CD4-positive, alpha-beta T cell treated with Interleukin-4 for 1 hour (primary cell): ENCODE data around the gene CXCL10.
"Not testable (repeated sequence)": the region's sequence is repeated elsewhere in the genome, so short reads cannot be mapped to it uniquely, and the experiment has no call there.

Source experiments
- DNase-seq, 2 donors: peaks; one replicate each; pipeline ENCODE4 v3.0.0-alpha.2; 2020 to 2022

Gene CXCL10

DNA sequence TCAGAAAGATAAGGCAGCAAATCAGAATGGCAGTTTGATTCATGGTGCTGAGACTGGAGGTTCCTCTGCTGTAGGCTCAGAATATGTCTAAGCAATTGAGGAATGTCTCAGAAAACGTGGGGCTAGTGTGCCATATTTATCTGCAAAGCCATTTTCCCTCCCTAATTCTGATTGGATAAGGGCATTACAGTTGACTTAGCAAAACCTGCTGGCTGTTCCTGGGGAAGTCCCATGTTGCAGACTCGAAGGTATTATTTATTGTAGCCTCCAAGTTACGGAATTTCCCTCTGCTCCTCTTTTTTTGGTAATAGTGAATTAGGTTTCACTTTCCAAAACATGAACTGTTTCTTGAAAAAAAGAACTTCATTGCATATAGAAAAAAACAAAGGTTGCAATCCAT is at the start of gene CXCL10:
TSS of gene CXCL10 (minus strand) at position 109 of the 400 bp plus-strand sequence. CDS start at position 43, 66 bp downstream.
- DNase-seq: peak; percentile 24 to 32

DNA sequence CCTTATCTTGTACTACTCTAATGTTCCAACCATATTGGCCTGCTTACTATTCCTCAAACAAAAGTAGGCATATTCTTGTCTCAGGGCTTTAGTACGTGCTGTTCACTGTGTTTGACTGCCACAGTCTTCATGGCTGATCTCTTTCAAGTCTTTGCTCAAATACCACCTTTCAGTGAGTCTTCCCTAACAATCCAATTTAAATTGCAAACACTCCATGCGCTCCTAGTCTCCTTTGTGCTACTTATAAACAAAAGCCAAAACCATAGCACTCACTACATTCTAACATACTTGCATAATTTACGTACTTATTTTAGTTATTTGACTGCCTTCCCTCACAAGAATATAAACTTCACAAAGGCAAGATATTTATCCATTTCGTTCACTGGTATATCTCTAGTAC is 49.5 kb upstream of the CXCL10 start:
- DNase-seq: no peak

DNA sequence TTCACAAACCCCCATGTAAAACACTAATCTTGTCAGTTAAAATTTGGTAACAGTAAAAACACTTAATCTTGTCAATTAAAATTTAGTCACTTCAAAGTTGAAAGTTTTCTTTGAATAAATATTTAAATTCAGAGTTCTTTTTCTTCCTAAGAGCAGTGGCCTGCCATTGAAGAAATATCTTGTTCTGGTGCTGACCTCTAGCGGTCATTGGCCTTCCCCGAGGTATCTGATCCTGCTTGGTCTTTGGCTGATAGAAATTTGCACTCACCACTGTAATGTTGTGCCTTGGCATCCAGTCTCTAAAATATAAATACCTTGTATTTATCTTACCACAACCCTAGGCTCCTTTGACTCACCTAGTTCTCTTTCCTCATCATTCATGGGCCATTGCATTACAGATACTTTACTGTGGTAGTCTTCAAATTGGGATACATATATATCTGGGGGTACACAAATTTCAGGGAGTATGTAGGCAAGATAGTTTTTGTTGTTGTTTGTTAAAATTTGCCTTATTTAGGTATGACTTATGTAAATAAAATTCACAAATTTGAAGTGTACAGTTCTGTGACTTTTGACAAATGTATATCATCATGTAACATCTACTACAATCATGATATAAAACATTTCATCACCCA is 44.5 kb upstream of the CXCL10 start:
- DNase-seq: peak; percentile 66 to 73

DNA sequence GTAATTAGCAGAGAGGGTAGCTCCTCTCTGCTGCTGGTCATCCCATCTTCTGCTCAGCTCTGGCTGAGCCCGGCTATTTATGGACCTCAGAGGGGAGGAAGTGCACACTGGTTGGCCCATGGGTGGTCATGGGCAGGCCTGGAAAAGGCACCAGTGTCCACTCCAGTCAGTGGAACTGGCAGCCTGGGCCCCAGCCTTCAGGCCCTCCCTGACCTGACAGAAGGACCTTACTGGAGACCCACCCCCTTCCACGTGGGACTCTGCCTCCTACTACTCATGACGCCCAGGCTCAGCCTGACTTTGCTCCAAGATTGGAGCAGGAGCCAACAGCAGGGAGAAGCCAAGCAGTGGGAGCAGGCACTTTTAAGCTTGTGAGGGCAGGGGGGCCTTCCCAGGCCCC is 43.2 kb upstream of the CXCL10 start:
- no peak for DNase-seq

DNA sequence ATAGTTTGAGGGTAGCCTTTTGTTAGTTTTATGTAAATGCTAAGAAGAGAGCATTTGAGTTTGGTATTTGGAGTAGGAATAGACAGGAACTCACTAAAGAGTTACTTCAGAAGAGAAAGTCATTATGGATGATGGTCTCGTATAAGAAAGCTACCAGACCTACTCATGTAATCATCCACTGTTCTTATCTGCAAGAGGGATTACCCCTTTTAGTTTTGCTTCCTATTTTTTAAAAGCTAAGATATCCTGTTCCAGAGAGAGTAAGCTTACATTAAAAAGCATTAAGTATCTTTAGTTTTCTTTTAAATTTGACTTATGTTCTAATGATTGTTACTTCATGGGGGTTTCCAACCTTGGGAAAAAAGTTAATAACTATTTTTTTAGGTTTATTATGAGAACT is 38.7 kb upstream of the CXCL10 start:
- no peak for DNase-seq

DNA sequence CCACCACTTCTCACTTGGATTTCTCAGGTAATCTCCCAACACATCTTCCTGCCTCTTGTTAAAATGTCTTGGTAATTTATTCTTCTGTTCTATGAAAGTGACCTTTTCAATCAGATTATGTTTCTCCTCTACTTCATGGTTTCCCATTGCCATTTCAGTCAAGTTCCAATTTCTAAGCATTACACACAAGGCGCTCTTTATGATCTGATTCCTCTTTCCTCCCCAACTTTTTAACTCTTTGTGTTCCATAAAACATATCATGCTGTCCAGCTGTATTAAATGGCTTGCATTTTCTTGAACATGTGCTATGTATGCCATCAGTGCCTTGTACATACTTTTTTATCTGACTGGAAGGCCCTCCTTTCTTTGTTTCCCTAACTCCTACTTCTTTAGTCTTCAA is 38.1 kb upstream of the CXCL10 start:
- no peak for DNase-seq

DNA sequence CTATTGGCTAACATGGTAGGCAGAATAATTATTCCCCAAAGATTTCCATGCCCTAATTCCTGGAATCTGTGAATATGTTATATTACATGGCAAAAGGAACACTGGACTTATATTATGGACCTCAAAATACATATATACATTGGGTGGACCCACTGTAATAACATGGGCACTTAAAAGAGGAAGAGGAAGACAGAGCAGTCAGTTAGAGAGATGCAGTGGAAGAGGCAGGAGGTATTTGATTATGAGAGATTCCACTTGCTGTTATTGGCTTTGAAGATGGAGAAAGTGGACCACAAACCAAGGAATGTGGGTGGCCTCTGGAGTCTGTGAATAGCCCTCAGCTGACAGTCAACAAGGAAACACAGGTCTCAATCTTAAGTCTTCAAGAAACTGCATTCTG is 37.2 kb upstream of the CXCL10 start:
- no peak for DNase-seq

DNA sequence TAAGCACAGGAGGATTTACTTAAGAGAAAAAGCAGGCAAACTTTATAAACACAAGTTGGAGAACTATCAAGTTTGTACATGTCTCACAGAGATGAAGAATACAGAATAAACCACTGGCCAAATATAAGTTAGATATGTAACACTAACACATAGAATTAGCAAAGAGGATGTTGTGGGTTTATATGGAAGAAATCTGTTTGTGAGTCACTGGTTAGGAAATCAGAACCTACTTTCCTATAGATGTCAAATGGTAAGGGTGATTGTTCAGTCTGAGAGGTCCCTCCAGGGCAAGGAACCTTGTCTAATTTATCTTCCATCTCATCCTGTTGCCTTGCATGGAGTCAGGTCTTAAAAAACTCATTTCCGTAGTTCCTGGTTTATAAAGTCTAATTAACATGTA is 36.5 kb upstream of the CXCL10 start:
- peak in 1 of 2 donors; percentile 7 for DNase-seq

DNA sequence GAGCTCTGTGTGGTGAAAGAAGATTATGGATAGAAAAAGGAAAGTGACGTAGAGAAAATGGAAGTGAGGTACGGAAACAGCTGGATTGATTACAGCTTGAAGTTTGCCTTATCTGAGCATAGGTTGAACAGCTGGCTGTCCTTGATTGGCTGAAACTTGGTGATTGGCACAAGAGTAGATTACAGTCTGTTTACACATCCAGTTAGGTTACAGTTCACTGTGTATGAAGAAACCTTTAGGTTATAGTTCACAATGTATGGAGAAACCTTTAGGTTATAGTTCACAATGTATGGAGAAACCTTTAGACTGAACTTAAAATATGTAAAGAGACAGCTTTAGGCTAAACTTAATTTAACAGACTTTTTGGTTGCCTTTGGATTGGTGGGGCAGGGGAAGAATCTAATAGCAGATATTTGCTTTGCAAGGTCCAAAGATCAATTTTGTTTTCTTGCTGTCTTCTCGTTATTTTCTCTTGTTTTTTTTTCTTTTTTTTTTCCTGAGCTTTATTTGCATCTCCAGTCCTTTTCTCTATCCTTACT is 35.7 kb upstream of the CXCL10 start:
- DNase-seq: no peak

DNA sequence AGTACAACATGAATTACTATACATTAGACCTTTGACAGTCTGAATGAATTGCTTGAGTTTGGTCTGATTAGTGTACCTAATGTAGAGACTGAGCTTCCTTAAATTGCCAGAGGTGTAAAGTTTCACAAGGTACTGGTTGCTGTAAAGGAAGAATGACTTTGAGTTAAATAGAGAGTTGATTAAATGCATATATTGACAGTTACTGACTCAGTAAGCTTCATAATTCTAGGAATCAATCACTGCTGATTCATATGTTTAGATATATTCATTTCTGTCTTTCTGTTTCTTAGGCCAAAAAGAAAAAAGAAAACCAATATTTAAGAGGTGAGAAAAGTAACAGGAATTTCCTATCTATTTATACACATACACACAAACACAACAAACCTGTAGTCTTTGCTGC is 35.0 kb upstream of the CXCL10 start:
- no peak for DNase-seq

DNA sequence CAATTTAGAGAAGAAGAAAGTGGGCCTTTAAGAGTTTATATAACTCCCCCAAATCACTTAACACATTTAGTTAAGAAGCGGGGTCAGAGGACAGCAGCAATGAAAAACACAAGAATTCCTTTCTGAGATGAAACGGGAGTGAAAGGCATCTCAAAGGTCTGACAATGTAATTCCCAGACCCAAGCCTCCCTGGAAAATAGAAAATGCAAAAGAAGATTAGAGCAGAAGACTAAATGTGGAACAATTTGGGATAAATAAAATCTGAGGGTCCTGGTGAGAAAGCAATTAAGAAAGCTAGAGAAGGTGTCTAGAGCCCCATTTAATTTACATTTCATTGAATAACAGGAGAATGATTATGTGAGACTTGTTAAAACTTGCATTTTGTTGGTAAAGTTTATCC is 32.1 kb upstream of the CXCL10 start:
- no peak for DNase-seq

DNA sequence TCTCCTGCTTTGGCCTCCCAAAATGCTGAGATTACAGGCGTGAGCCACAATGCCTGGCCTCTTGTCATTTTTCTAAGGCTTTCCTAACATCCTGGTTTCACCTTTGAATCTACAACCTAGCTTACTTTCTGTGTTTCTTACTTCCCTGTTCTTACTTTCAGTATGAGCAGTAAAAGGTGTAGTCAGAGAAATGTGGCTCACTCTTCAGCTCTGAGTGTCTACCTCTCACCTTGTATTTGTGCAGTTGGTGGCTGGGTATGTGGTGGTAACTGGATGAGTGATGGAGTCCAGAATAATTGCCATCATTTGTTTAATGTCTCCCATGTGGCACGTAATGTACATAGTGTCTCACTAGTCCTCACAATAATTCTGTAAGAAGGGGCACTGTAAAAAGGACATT is 31.7 kb upstream of the CXCL10 start:
- no peak for DNase-seq

DNA sequence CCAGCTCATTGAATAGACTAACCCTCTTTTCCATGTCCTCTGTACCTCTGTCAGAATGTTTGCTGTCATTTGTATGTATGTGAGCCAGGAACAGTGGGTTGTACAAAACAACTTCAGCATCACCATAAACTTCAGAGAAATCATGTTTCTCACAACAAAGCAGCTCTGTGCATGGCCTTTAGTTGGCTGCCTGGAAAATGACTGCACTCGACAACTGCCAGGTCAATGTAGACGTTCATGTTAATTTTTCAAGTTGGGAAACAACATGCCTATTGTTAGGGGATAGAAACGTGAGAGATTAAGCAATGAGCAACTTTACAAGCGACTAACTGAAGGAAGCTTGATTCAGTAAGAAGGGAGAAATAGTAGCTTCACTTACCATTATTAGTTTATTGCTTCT is 30.4 kb upstream of the CXCL10 start:
- no peak for DNase-seq

DNA sequence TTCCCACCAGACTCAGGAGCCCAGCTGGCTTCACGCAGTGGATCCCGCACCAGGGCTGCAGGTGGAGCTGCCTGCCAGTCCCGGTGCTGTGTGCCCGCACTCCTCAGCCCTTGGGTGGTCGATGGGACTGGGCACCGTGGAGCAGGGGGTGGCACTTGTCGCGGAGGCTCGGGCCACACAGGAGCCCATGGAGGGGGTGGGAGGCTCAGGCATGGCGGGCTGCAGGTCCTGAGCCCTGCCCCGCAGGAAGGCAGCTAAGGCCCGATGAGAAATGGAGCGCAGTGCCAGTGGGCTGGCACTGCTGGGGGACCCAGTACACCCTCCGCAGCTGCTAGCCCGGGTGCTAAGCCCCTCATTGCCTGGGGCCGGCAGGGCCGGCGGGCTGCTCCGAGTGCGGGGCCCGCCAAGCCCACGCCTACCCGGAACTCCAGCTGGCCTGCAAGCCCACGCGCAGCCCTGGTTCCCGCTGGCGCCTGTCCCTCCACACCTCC is 27.3 kb upstream of the CXCL10 start:
- not testable (repeated sequence) for DNase-seq

DNA sequence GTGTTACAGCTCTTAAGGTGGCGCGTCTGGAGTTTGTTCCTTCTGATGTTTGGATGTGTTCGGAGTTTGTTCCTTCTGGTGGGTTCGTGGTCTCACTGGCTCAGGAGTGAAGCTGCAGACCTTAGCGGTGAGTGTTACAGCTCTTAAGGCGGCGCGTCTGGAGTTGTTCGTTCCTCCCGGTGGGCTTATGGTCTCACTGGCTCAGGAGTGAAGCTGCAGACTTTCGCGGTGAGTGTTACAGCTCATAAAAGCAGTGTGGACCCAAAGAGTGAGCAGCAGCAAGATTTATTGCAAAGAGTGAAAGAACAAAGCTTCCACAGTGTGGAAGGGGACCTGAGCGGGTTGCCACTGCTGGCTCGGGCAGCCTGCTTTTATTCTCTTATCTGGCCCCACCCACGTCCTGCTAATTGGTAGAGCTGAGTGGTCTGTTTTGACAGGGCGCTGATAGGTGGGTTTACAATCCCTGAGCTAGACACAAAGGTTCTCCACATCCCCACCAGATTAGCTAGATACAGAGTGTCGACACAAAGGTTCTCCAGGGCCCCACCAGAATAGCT is 26.6 kb upstream of the CXCL10 start:
- not testable (repeated sequence) for DNase-seq

DNA sequence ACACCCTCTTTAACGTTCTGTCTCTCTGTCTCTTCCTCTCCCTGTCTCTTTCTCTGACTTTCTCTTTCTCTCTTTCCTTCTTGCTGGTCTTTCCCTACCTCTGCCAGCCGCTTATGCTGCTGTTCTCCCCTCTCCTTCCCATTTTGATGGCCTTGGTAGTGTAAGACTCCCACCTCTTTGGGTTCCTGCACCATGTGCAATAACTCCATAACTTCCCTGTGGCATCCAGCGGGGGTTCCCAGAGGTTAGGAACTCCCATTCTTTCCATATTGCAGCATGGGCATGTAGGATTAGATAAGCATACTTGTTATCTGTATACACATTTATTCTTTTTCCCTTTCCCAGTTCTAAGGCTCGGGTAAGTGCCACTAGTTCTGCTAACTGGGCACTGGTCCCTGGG is 21.4 kb upstream of the CXCL10 start:
- not testable (repeated sequence) for DNase-seq

DNA sequence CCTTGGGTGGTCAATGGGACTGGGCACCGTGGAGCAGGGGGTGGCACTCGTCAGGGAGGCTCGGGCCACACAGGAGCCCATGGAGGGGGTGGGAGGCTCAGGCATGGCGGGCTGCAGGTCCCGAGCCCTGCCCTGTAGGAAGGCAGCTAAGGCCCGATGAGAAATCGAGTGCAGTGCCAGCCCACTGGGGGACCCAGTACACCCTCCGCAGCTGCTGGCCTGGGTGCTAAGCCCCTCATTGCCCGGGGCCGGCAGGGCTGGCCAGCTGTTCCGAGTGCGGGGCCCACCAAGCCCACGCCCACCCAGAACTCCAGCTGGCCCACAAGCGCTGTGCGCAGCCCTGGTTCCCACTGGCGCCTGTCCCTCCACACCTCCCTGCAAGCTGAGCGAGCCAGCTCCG is 20.0 kb upstream of the CXCL10 start:
- DNase-seq: not testable (repeated sequence)

DNA sequence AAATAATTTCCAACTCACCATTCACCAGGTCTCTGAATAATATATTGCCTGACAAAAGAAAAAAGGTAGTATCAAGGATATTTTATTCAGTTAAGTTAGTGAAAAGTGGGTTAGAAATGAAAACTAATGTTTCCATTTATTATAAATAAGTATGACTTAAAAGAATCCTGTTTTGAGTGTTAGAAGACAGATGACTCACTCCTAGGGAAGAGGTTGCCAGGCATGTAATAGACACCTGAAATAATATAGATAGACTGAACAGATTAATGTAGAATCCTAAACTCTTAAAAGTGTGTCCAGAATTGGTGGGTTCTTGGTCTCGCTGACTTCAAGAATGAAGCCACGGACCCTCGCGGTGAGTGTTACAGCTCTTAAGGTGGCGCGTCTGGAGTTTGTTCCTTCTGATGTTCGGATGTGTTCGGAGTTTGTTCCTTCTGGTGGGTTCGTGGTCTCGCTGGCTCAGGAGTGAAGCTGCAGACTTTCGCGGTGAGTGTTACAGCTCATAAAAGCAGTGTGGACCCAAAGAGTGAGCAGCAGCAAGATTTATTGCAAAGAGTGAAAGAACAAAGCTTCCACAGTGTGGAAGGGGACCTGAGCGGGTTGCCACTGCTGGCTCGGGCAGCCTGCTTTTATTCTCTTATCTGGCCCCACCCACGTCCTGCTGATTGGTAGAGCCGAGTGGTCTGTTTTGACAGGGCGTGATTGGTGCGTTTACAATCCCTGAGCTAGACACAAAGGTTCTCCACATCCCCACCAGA is 19.1 kb upstream of the CXCL10 start:
- DNase-seq: peak in 1 of 2 donors; percentile 16

DNA sequence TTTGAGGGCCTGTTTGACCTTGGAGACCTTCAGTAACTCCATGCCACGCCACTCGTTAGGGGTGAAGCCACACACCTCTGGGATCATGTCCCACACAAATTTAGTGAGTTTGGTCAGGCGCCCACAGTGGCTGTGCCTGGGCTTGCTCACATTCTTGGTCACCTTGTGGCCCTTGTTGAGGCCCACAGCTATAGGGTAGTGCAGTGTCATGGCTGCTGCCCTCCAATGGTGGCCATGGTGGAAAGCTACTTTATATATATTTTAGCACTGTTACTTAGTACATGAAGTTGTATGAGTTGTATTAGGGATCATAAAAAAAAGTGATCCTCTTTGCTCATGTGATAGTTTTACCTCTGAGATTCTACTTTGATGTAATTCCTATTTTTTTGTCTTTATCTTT is 13.6 kb upstream of the CXCL10 start:
- no peak for DNase-seq

DNA sequence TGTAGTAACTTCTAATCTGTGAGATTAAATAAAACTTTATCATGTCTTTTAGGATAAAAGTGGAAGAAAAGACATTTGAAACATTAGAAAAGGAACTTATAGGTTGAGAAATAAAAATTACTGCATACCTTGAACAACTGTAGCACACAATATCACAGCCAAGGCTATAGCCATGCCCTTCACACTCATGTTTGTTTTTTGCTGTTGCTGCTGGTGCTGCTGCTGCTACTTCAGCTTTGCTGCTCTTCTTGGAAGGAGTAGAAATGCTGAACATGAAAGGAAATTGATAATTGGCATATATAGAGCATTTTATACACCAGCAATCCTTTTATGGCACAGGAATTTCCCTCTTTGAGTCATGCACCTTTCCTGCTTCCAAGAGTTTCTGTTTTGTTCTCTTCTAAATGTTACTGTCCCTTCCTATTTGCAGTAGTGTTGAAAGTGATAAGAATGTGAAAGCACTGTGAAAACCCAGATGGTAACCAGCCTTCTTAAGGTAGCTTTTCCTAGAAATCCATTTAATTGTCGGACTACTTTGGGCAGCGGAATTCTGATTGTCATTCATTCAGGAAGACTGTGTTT is 12.6 kb upstream of the CXCL10 start, which contains the start of gene CXCL11:
TSS of gene CXCL11 (minus strand) at position 272 of the 582 bp plus-strand sequence. CDS start at position 189, 83 bp downstream.
- DNase-seq: no peak

DNA sequence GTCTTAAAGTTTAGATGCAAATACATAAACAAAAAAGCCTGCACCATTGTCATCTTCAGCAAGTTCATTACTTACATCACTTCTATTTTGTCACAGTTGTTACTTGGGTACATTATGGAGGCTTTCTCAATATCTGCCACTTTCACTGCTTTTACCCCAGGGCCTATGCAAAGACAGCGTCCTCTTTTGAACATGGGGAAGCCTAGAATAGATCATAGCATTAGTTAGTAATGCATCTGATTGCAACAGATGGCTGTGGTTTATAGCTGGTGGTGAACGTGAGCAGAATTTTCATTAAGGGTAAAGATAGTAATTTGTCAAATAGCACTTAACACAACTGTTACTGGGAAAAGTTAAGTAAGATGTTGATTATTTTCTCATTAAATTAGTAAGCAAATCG is 11.8 kb upstream of the CXCL10 start:
- no peak for DNase-seq

DNA sequence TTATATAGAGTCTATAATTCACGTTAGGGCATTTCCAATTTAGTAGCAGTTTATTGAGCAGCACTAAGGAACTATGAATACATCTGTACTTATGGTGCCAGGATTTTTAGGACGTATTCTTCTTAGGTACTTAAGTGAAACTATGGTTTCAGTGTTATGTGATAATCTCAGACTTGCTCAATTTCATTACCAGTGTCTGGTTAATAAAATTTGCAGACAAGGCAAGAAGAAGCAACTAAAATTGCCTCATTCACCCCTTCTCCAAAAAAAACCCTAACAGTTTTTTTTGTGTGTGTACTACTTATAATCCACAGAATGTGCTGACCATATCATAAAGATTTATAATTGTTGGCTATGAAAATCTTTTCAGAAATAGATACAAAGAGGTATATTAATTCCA is 6.0 kb upstream of the CXCL10 start:
- DNase-seq: no peak

DNA sequence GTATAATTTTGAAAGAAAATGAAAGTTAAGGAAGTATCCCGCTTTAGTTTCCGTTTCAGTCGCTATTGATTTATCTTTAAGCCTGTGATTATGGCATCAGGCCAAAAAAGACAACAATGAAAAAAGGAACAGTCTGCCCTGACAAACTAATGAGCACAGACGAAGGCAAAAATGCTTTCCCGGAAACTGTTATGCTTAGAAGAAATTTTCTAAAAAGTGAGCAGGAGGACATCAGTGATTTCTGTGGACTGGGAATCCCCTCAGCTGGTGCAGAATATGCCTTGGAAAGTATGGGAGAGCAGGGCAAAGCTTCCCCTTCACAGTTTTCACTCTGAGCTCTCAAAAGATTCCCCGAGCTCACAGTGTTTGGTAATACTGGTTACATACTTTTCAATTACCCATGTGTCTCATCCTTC is 5.1 kb upstream of the CXCL10 start:
- peak in 1 of 2 donors; percentile 33 for DNase-seq
